ENCODE data around the gene RAD51B.

The RAD51B gene

DNA sequence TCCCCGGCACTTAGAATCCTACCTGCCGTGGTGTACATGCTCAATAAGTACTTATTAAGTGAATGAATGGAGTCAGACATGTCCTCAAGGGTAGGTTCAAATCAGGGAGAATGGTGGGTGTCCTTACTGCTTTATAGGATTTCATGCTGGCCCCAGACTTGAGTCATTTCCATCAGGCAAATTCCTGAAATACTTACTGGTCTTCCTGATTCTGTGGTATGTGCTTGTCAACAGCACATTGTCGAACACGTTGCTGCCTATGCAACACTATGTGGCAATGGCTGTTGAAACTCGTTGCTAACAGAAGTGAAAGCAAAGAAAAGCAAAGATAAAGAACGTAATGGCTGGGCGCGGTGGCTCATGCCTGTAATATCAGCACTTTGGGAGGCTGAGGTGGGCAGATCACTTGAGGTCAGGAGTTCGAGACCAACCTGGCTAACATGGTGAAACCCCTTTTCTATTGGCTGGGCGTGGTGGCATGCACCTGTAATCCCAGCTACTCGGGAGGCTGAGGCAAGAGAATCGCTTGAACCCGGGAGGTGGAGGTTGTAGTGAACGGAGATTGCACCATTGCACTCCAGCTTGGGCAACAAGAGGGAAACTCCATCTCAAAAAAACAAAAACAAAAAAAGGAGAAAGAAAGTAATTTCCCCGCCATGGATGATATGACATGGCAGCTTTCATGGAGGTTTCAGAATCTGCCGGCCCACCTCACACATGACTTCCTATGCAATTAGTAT lies 758.4 kb downstream of the RAD51B start:
- TF ChIP-seq ZNF366 (tag by site-specific recombination; conservative IDR thresholded peaks at IDR 0.05) (no peak), ZNF157 (tag by site-specific recombination; IDR thresholded peaks at IDR 0.05) (no peak), ZNF704 (tag by site-specific recombination; IDR thresholded peaks at IDR 0.05) (no peak), ZNF132 (tag by site-specific recombination; IDR thresholded peaks at IDR 0.05; ENCODE audit: borderline replicate concordance) (no peak), ZNF521 (tag by site-specific recombination; IDR thresholded peaks at IDR 0.05) (no peak), ZSCAN16 (tag by site-specific recombination; IDR thresholded peaks at IDR 0.05) (no peak)
- TF ChIP-seq, protein P1, sequence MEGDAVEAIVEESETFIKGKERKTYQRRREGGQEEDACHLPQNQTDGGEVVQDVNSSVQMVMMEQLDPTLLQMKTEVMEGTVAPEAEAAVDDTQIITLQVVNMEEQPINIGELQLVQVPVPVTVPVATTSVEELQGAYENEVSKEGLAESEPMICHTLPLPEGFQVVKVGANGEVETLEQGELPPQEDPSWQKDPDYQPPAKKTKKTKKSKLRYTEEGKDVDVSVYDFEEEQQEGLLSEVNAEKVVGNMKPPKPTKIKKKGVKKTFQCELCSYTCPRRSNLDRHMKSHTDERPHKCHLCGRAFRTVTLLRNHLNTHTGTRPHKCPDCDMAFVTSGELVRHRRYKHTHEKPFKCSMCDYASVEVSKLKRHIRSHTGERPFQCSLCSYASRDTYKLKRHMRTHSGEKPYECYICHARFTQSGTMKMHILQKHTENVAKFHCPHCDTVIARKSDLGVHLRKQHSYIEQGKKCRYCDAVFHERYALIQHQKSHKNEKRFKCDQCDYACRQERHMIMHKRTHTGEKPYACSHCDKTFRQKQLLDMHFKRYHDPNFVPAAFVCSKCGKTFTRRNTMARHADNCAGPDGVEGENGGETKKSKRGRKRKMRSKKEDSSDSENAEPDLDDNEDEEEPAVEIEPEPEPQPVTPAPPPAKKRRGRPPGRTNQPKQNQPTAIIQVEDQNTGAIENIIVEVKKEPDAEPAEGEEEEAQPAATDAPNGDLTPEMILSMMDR (tag by site-specific recombination; IDR thresholded peaks at IDR 0.05), result no peak
- Histone ChIP-seq H3K27ac (ENCODE audit: extremely low read depth, low read depth, low read length) (no peak overlapping the region), H3K4me1 (ENCODE audit: control insufficient read depth, insufficient read depth, low read length) (no peaks in the 10 kb centered on the region), H3K9me3 (ENCODE audit: control insufficient read depth, insufficient read depth, low read depth, low read length) (no peaks in the 10 kb centered on the region), H3K36me3 (ENCODE audit: control insufficient read depth in 2 of 2, insufficient read depth in 1 of 2, low read length in 2 of 2) (no peaks in the 10 kb centered on the region), H3K4me3 (ENCODE audit: low read depth, low read length) (no peak overlapping the region)
- POLR2A ChIA-PET, result no interaction called here
- CTCF ChIA-PET, result no interaction called here

GRCh38 chr14:68578597-68578996 lies 759.0 kb downstream of the RAD51B start:
- POLR2A ChIA-PET, result no interaction called here
- no peak overlapping the region for H3K4me3 ChIP-seq (ENCODE audit: low read depth, low read length)
- H3K4me1 ChIP-seq (ENCODE audit: control insufficient read depth, insufficient read depth, low read length), result no peaks in the 10 kb centered on the region
- CTCF ChIA-PET, result no interaction called here
- H3K36me3 ChIP-seq (ENCODE audit: control insufficient read depth in 2 of 2, insufficient read depth in 1 of 2, low read length in 2 of 2), result no peaks in the 10 kb centered on the region
- no peak overlapping the region for H3K27ac ChIP-seq (ENCODE audit: extremely low read depth, low read depth, low read length)
- H3K9me3 ChIP-seq (ENCODE audit: control insufficient read depth, insufficient read depth, low read depth, low read length), result no peaks in the 10 kb centered on the region
- no peak for TF ChIP-seq ZNF777 (tag by site-specific recombination; IDR thresholded peaks at IDR 0.05; ENCODE audit: borderline replicate concordance)
- TF ChIP-seq ZNF776 (tag by site-specific recombination; IDR thresholded peaks at IDR 0.05; ENCODE audit: borderline replicate concordance), result no peak
- no peak for TF ChIP-seq SETDB1 (IDR thresholded peaks at IDR 0.05; ENCODE audit: insufficient read length, low read length)
- no peak for TF ChIP-seq ZNF302 (tag by site-specific recombination; IDR thresholded peaks at IDR 0.05; ENCODE audit: low read depth)
- TF ChIP-seq ZNF157 (tag by site-specific recombination; IDR thresholded peaks at IDR 0.05), result no peak
- no peak for TF ChIP-seq ZNF341 (tag by site-specific recombination; IDR thresholded peaks at IDR 0.05; ENCODE audit: low read depth)
- no peak for TF ChIP-seq GLI2 (tag by site-specific recombination; IDR thresholded peaks at IDR 0.05; ENCODE audit: borderline replicate concordance, low read depth)
- TF ChIP-seq, protein P2, sequence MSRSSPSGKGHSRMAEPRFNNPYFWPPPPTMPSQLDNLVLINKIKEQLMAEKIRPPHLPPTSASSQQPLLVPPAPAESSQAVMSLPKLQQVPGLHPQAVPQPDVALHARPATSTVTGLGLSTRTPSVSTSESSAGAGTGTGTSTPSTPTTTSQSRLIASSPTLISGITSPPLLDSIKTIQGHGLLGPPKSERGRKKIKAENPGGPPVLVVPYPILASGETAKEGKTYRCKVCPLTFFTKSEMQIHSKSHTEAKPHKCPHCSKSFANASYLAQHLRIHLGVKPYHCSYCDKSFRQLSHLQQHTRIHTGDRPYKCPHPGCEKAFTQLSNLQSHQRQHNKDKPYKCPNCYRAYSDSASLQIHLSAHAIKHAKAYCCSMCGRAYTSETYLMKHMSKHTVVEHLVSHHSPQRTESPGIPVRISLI (tag by site-specific recombination; IDR thresholded peaks at IDR 0.05), result no peak
- no peak for TF ChIP-seq REPIN1 (tag by site-specific recombination; IDR thresholded peaks at IDR 0.05; ENCODE audit: low read depth)
- no peak for TF ChIP-seq ZNF707 (tag by site-specific recombination; IDR thresholded peaks at IDR 0.05)
- TF ChIP-seq, protein P3, sequence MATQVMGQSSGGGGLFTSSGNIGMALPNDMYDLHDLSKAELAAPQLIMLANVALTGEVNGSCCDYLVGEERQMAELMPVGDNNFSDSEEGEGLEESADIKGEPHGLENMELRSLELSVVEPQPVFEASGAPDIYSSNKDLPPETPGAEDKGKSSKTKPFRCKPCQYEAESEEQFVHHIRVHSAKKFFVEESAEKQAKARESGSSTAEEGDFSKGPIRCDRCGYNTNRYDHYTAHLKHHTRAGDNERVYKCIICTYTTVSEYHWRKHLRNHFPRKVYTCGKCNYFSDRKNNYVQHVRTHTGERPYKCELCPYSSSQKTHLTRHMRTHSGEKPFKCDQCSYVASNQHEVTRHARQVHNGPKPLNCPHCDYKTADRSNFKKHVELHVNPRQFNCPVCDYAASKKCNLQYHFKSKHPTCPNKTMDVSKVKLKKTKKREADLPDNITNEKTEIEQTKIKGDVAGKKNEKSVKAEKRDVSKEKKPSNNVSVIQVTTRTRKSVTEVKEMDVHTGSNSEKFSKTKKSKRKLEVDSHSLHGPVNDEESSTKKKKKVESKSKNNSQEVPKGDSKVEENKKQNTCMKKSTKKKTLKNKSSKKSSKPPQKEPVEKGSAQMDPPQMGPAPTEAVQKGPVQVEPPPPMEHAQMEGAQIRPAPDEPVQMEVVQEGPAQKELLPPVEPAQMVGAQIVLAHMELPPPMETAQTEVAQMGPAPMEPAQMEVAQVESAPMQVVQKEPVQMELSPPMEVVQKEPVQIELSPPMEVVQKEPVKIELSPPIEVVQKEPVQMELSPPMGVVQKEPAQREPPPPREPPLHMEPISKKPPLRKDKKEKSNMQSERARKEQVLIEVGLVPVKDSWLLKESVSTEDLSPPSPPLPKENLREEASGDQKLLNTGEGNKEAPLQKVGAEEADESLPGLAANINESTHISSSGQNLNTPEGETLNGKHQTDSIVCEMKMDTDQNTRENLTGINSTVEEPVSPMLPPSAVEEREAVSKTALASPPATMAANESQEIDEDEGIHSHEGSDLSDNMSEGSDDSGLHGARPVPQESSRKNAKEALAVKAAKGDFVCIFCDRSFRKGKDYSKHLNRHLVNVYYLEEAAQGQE (tag by site-specific recombination; IDR thresholded peaks at IDR 0.05), result no peak
- TF ChIP-seq ZNF530 (tag by site-specific recombination; IDR thresholded peaks at IDR 0.05; ENCODE audit: low read depth), result no peak
- no peak for TF ChIP-seq ZSCAN16 (tag by site-specific recombination; IDR thresholded peaks at IDR 0.05)
- no peak for TF ChIP-seq ZNF529 (tag by site-specific recombination; IDR thresholded peaks at IDR 0.05; ENCODE audit: insufficient replicate concordance)
- no peak for TF ChIP-seq ZBTB49 (tag by site-specific recombination; IDR thresholded peaks at IDR 0.05; ENCODE audit: low read depth)
- no peak for TF ChIP-seq ZSCAN23 (tag by site-specific recombination; IDR thresholded peaks at IDR 0.05)
- TF ChIP-seq ZFP3 (tag by site-specific recombination; IDR thresholded peaks at IDR 0.05; ENCODE audit: low read depth), result no peak
- TF ChIP-seq BCL11B (tag by site-specific recombination; IDR thresholded peaks at IDR 0.05; ENCODE audit: low read depth), result no peak

All from HEK293 (cell line).